ENCODE measurements around the gene ALG10B. TPM values are rescaled to one million over a fixed set of nuclear protein-coding genes. Genes with fewer than 3 reads are reported as not detected.
"Not testable (repeated sequence)": the region's sequence is repeated elsewhere in the genome, so short reads cannot be mapped to it uniquely, and the experiment has no call there.

Gene ALG10B
- total RNA-seq, 1 donor from 2014 or later: 0.44 TPM

GRCh38 chr12:38350342-38351174, 34.0 kb downstream of the ALG10B start:
- Mint-ChIP-seq H3K27me3 (ENCODE audit: unreplicated experiment) (no peaks in the 10 kb centered on the region), H3K27ac (ENCODE audit: unreplicated experiment) (no peak overlapping the region), H3K4me3 (ENCODE audit: unreplicated experiment) (no peak overlapping the region), H3K36me3 (ENCODE audit: low read depth, unreplicated experiment) (no peaks in the 10 kb centered on the region), H3K4me1 (ENCODE audit: unreplicated experiment) (no peaks in the 10 kb centered on the region), H3K9me3 (ENCODE audit: unreplicated experiment) (peaks cover 23% of the 10 kb centered on the region)
- no peak for DNase-seq (ENCODE audit: low spot score)
- TF ChIP-seq CTCF (IDR thresholded peaks at IDR 0.05; ENCODE audit: unreplicated experiment): no peak

GRCh38 chr12:38351175-38351508, 34.6 kb downstream of the ALG10B start:
- H3K27me3 Mint-ChIP-seq (ENCODE audit: unreplicated experiment); H3K4me1 Mint-ChIP-seq (ENCODE audit: unreplicated experiment); H3K36me3 Mint-ChIP-seq (ENCODE audit: low read depth, unreplicated experiment); H3K4me3 Mint-ChIP-seq (ENCODE audit: unreplicated experiment); DNase-seq (ENCODE audit: low spot score); H3K27ac Mint-ChIP-seq (ENCODE audit: unreplicated experiment): not testable (repeated sequence)
- peaks cover 20% of the 10 kb centered on the region for H3K9me3 Mint-ChIP-seq (ENCODE audit: unreplicated experiment)

GRCh38 chr12:38367506-38367905, 50.9 kb downstream of the ALG10B start:
- Mint-ChIP-seq H3K27ac (ENCODE audit: unreplicated experiment) (no peak overlapping the region), H3K27me3 (ENCODE audit: unreplicated experiment) (no peaks in the 10 kb centered on the region), H3K4me3 (ENCODE audit: unreplicated experiment) (no peak overlapping the region), H3K4me1 (ENCODE audit: unreplicated experiment) (no peaks in the 10 kb centered on the region), H3K9me3 (ENCODE audit: unreplicated experiment) (peaks cover 7% of the 10 kb centered on the region), H3K36me3 (ENCODE audit: low read depth, unreplicated experiment) (no peaks in the 10 kb centered on the region)
- DNase-seq (ENCODE audit: low spot score): no peak
- no peak for TF ChIP-seq CTCF (IDR thresholded peaks at IDR 0.05; ENCODE audit: unreplicated experiment)

- no peaks in the 10 kb centered on the region for H3K36me3 Mint-ChIP-seq (ENCODE audit: low read depth, unreplicated experiment)
- no peaks in the 10 kb centered on the region for H3K27me3 Mint-ChIP-seq (ENCODE audit: unreplicated experiment)
- H3K9me3 Mint-ChIP-seq (ENCODE audit: unreplicated experiment): peaks cover 7% of the 10 kb centered on the region
- no peak for TF ChIP-seq CTCF (IDR thresholded peaks at IDR 0.05; ENCODE audit: unreplicated experiment)
- DNase-seq (ENCODE audit: low spot score): no peak
- no peak overlapping the region for H3K4me3 Mint-ChIP-seq (ENCODE audit: unreplicated experiment)
- H3K4me1 Mint-ChIP-seq (ENCODE audit: unreplicated experiment): no peaks in the 10 kb centered on the region
- no peak overlapping the region for H3K27ac Mint-ChIP-seq (ENCODE audit: unreplicated experiment)
Measured at GRCh38 chr12:38370311-38370710, 53.7 kb downstream of the ALG10B start.

GRCh38 chr12:38373784-38374183, 57.2 kb downstream of the ALG10B start:
- no peak for TF ChIP-seq CTCF (IDR thresholded peaks at IDR 0.05; ENCODE audit: unreplicated experiment)
- H3K4me1 Mint-ChIP-seq (ENCODE audit: unreplicated experiment): no peaks in the 10 kb centered on the region
- DNase-seq (ENCODE audit: low spot score): no peak
- no peak overlapping the region for H3K4me3 Mint-ChIP-seq (ENCODE audit: unreplicated experiment)
- peaks cover 10% of the 10 kb centered on the region for H3K9me3 Mint-ChIP-seq (ENCODE audit: unreplicated experiment)
- H3K27ac Mint-ChIP-seq (ENCODE audit: unreplicated experiment): no peak overlapping the region
- no peaks in the 10 kb centered on the region for H3K36me3 Mint-ChIP-seq (ENCODE audit: low read depth, unreplicated experiment)
- no peaks in the 10 kb centered on the region for H3K27me3 Mint-ChIP-seq (ENCODE audit: unreplicated experiment)

All from endothelial cell (in vitro differentiated cells).